Caco-2 (cell line): ENCODE results near the gene DDX4. TPM values are rescaled to one million over a fixed set of nuclear protein-coding genes. Genes with fewer than 3 reads are reported as not detected.

ENCODE experiments used
- Bru-seq: library from RNA; stranded (reverse); fragments of 400-500 nt; gene quantifications from one replicate; lab custom pipeline; 2021; lab: Mats Ljungman, UMichigan
- BruChase-seq, 2 experiments: library from RNA; stranded (reverse); fragments of 400-500 nt; gene quantifications; one replicate each; lab custom pipeline; 2021; lab: Mats Ljungman, UMichigan
- BruUV-seq: library from RNA; stranded (reverse); fragments of 400-500 nt; replicated peaks from 2 replicates; lab custom pipeline; 2021; lab: Mats Ljungman, UMichigan
- CTCF ChIA-PET: fragments of 300-600 bp; sonication (Branson Sonifier 250); formaldehyde crosslinking; loops from one replicate; lab custom pipeline; 2022; ENCODE audit warnings: antibody characterized with exemption; lab: Charles Lee
- POLR2A ChIA-PET: fragments of 300-600 bp; sonication (Branson Sonifier 250); formaldehyde crosslinking; loops from one replicate; lab custom pipeline; 2022; ENCODE audit warnings: antibody characterized with exemption; lab: Charles Lee
- DNase-seq, 2 experiments: peaks; one replicate each; pipeline versions ENCODE4 v3.0.0 to v3.0.0-alpha.2; 2020 to 2022
- H3K27me3 ChIP-seq: replicated peaks from 2 replicates; pipeline ENCODE4 v1.6.0; 2011; ENCODE audit warnings: low read length; ENCODE audit not compliant: control insufficient read depth, insufficient read depth
- H3K36me3 ChIP-seq: 2 replicates; pipeline ENCODE4 v1.5.1; 2011; ENCODE audit warnings: low read length; ENCODE audit not compliant: control insufficient read depth, insufficient read depth
- H3K4me1 ChIP-seq: fragments of 250-450 bp; sonication (Bioruptor Pico); 2 replicates; pipeline ENCODE4 v1.5.1; 2020; ENCODE audit warnings: mild to moderate bottlenecking
- H3K4me3 ChIP-seq: 2 replicates; pipeline ENCODE4 v1.5.1; 2011; ENCODE audit warnings: low read depth, mild to moderate bottlenecking, control low read depth, low read length
- H3K9me3 ChIP-seq: fragments of 250-450 bp; sonication (Bioruptor Pico); 2 replicates; pipeline ENCODE4 v1.5.1; 2020; ENCODE audit warnings: mild to moderate bottlenecking, moderate library complexity
- H3K27ac Mint-ChIP-seq: one replicate; pipeline ENCODE4 v1.8.0; 2022; ENCODE audit warnings: mixed read lengths; ENCODE audit not compliant: unreplicated experiment
- H3K27me3 Mint-ChIP-seq: one replicate; pipeline ENCODE4 v1.8.0; 2022; ENCODE audit warnings: mixed read lengths; ENCODE audit not compliant: insufficient read depth, unreplicated experiment
- H3K36me3 Mint-ChIP-seq: one replicate; pipeline ENCODE4 v1.8.0; 2022; ENCODE audit warnings: mild to moderate bottlenecking, mixed read lengths; ENCODE audit not compliant: insufficient read depth, unreplicated experiment
- H3K4me1 Mint-ChIP-seq: one replicate; pipeline ENCODE4 v1.8.0; 2022; ENCODE audit warnings: low read depth, mixed read lengths; ENCODE audit not compliant: unreplicated experiment
- H3K4me3 Mint-ChIP-seq: one replicate; pipeline ENCODE4 v1.8.0; 2022; ENCODE audit warnings: mild to moderate bottlenecking, moderate library complexity, mixed read lengths; ENCODE audit not compliant: unreplicated experiment
- H3K9me3 Mint-ChIP-seq: one replicate; pipeline ENCODE4 v1.8.0; 2022; ENCODE audit warnings: mixed read lengths; ENCODE audit not compliant: unreplicated experiment
- CTCF ChIP-seq, 2 experiments: fragments of 200-600 bp in 1 of 2; IDR thresholded peaks; 1 replicate in 1 of 2; 2 replicates in 1 of 2; pipeline versions ENCODE4 v1.5.1 to v1.8.0; 2011 to 2022; ENCODE audit warnings: antibody characterized with exemption in 1 of 2, control low read depth in 1 of 2, inconsistent platforms in 1 of 2, low read depth in 1 of 2, low read length in 1 of 2, mild to moderate bottlenecking in 1 of 2, moderate library complexity in 1 of 2; ENCODE audit not compliant: insufficient read depth in 1 of 2, severe bottlenecking in 1 of 2, unreplicated experiment in 1 of 2
- intact Hi-C: fragments of 100-400 bp; cut with micrococcal nuclease; formaldehyde crosslinking; loops from one replicate; pipeline ENCODE4 v1.10.0; 2022; ENCODE audit not compliant: unreplicated experiment
- long read RNA-seq: library from polyadenylated mRNA; stranded (forward); transcript quantifications from one replicate; pipeline ENCODE4 v2.0.0, GENCODE V29; 2022
- total RNA-seq: library from RNA; stranded (reverse); gene quantifications from 2 replicates; pipeline ENCODE4 v1.2.3, GENCODE V29; 2022

DDX4 gene
- total RNA-seq (0.26 TPM in 1 of 2 replicates, not detected in the other), Bru-seq, nascent RNA (percentile 9 among the genes with signal in this experiment), BruChase-seq, experiment 1, labeled RNA remaining after a 2-hour chase (percentile 14 among the genes with signal in this experiment), BruChase-seq, experiment 2, labeled RNA remaining after a 6-hour chase (percentile 19 among the genes with signal in this experiment)
- long read RNA-seq, partial matches to known transcripts, result 0 of 1 reads
- long read RNA-seq, other reads (novel, unspliced or antisense), result 1 of 1 reads

GRCh38 chr5:55737793-55738192 is at the start of gene DDX4:
DDX4 (plus strand) TSS chr5:55738061; CDS start chr5:55738964, 903 bp downstream.
- no peak for TF ChIP-seq CTCF (IDR thresholded peaks at IDR 0.05; ENCODE audit: insufficient read depth in 1 of 2, low read depth in 1 of 2, low read length in 1 of 2, severe bottlenecking in 1 of 2, unreplicated experiment in 1 of 2)
- Histone ChIP-seq H3K27me3 (no peaks in the 10 kb centered on the region), H3K4me1 (no peaks in the 10 kb centered on the region), H3K36me3 (no peaks in the 10 kb centered on the region), H3K4me3 (no peak within 1 kb of the TSS), H3K9me3 (no peaks in the 10 kb centered on the region)
- no peaks in the 10 kb centered on the region for H3K9me3 Mint-ChIP-seq
- H3K27ac Mint-ChIP-seq, result no peak within 1 kb of the TSS
- H3K27me3 Mint-ChIP-seq, result no peaks in the 10 kb centered on the region
- intact Hi-C loops, result no loop called here
- H3K36me3 Mint-ChIP-seq, result no peaks in the 10 kb centered on the region
- ChIA-PET POLR2A (no interaction called here), CTCF (no interaction called here)
- no peak for DNase-seq
- no peaks in the 10 kb centered on the region for H3K4me1 Mint-ChIP-seq
- BruUV-seq, result no TSS peak
- H3K4me3 Mint-ChIP-seq, result no peak within 1 kb of the TSS

GRCh38 chr5:55691265-55692105 is 46.4 kb upstream of the DDX4 start:
- CTCF ChIA-PET, result interaction anchor here (0.5 to 1.5 kb wide), 20 partner anchors 72 to 510 kb away, joined by 3 to 10 read pairs (median 4); partner anchors contain the start of genes DHX29, MTREX and PLPP1
- peak in 1 of 2 experiments; percentile 55 for DNase-seq
- intact Hi-C loops, result loop anchor here (1.0 to 10.0 kb wide), 9 partner anchors 91 to 519 kb away; partner anchors contain the start of gene MCIDAS
- BruUV-seq, result no TSS peak
- POLR2A ChIA-PET, result no interaction called here
- peak; percentile 49 to 68 for TF ChIP-seq CTCF (IDR thresholded peaks at IDR 0.05; ENCODE audit: insufficient read depth in 1 of 2, low read depth in 1 of 2, low read length in 1 of 2, severe bottlenecking in 1 of 2, unreplicated experiment in 1 of 2)
- Mint-ChIP-seq H3K36me3 (peaks cover 5% of the 10 kb centered on the region), H3K4me1 (peaks cover 23% of the 10 kb centered on the region), H3K27me3 (no peaks in the 10 kb centered on the region), H3K9me3 (no peaks in the 10 kb centered on the region), H3K27ac (peak overlapping the region; percentile 21), H3K4me3 (no peak overlapping the region)
- no peaks in the 10 kb centered on the region for H3K9me3 ChIP-seq
- no peaks in the 10 kb centered on the region for H3K36me3 ChIP-seq
- no peak overlapping the region for H3K4me3 ChIP-seq
- H3K4me1 ChIP-seq, result peaks cover 24% of the 10 kb centered on the region
- no peaks in the 10 kb centered on the region for H3K27me3 ChIP-seq

GRCh38 chr5:55692106-55692417 is 45.8 kb upstream of the DDX4 start:
- Mint-ChIP-seq H3K27ac (peak overlapping the region; percentile 21), H3K27me3 (no peaks in the 10 kb centered on the region), H3K36me3 (peaks cover 6% of the 10 kb centered on the region), H3K9me3 (no peaks in the 10 kb centered on the region), H3K4me1 (peaks cover 23% of the 10 kb centered on the region), H3K4me3 (no peak overlapping the region)
- Histone ChIP-seq H3K9me3 (no peaks in the 10 kb centered on the region), H3K36me3 (no peaks in the 10 kb centered on the region), H3K4me1 (peaks cover 24% of the 10 kb centered on the region), H3K4me3 (no peak overlapping the region), H3K27me3 (no peaks in the 10 kb centered on the region)
- CTCF ChIA-PET, result interaction anchor here (0.5 to 1.5 kb wide), 18 partner anchors 72 to 509 kb away, joined by 3 to 10 read pairs (median 4); partner anchors contain the start of genes DHX29, MTREX and PLPP1
- BruUV-seq, result no TSS peak
- TF ChIP-seq CTCF (IDR thresholded peaks at IDR 0.05; ENCODE audit: insufficient read depth in 1 of 2, low read depth in 1 of 2, low read length in 1 of 2, severe bottlenecking in 1 of 2, unreplicated experiment in 1 of 2), result no peak
- intact Hi-C loops, result loop anchor here (5.0 to 10.0 kb wide), 4 partner anchors 117 to 510 kb away; partner anchors contain the start of gene MCIDAS
- POLR2A ChIA-PET, result no interaction called here
- DNase-seq, result no peak
